ENCODE data around the gene IZUMO1.

GRCh38 chr19:48713041-48713863 lies 33.5 kb downstream of the IZUMO1 start:
- TF ChIP-seq, protein P1, sequence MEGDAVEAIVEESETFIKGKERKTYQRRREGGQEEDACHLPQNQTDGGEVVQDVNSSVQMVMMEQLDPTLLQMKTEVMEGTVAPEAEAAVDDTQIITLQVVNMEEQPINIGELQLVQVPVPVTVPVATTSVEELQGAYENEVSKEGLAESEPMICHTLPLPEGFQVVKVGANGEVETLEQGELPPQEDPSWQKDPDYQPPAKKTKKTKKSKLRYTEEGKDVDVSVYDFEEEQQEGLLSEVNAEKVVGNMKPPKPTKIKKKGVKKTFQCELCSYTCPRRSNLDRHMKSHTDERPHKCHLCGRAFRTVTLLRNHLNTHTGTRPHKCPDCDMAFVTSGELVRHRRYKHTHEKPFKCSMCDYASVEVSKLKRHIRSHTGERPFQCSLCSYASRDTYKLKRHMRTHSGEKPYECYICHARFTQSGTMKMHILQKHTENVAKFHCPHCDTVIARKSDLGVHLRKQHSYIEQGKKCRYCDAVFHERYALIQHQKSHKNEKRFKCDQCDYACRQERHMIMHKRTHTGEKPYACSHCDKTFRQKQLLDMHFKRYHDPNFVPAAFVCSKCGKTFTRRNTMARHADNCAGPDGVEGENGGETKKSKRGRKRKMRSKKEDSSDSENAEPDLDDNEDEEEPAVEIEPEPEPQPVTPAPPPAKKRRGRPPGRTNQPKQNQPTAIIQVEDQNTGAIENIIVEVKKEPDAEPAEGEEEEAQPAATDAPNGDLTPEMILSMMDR (IDR thresholded peaks at IDR 0.05): no peak
- TF ChIP-seq POLR2A (IDR thresholded peaks at IDR 0.05): no peak

Data from testis (tissue), 2 donors.